Neural progenitor cell (in vitro differentiated cells): ENCODE measurements around the gene LENG9.

Source experiments
- EZH2phosphoT487 ChIP-seq: fragments of 200-600 bp; sonication (generic); IDR thresholded peaks from 2 replicates; pipeline ENCODE4 v1.6.1; 2017; ENCODE audit warnings: antibody characterized with exemption
- TF ChIP-seq, protein P1 (sequence below): fragments of 200-600 bp; sonication (generic); IDR thresholded peaks from 2 replicates; pipeline ENCODE4 v1.5.1; 2017; ENCODE audit warnings: antibody characterized with exemption, mild to moderate bottlenecking

DNA sequence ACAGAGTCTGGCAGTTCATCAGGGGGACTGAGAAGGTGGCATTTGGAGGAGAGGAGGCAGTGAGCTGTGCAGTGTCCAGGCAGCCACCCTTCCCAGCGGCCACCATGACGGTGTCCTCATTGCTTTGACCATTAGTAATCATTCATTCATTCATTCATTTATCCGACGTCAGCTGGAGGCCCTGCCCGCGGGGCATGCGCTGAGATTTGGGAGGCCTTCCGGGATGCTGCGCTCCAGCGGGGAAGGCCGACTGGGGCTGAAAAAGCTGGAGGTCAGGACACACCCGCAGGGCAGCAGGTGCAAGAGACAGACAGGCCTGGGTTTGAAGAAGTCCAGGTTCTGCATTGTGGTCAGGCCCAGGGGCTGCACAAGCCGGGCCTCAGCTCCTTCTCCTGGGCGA, 39.4 kb downstream of the LENG9 start:
- TF ChIP-seq, protein P1, sequence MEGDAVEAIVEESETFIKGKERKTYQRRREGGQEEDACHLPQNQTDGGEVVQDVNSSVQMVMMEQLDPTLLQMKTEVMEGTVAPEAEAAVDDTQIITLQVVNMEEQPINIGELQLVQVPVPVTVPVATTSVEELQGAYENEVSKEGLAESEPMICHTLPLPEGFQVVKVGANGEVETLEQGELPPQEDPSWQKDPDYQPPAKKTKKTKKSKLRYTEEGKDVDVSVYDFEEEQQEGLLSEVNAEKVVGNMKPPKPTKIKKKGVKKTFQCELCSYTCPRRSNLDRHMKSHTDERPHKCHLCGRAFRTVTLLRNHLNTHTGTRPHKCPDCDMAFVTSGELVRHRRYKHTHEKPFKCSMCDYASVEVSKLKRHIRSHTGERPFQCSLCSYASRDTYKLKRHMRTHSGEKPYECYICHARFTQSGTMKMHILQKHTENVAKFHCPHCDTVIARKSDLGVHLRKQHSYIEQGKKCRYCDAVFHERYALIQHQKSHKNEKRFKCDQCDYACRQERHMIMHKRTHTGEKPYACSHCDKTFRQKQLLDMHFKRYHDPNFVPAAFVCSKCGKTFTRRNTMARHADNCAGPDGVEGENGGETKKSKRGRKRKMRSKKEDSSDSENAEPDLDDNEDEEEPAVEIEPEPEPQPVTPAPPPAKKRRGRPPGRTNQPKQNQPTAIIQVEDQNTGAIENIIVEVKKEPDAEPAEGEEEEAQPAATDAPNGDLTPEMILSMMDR = no peak
- TF ChIP-seq EZH2phosphoT487 = no peak
